Measurements from ENCODE around the gene OR4C6. TPM values are rescaled to one million over a fixed set of nuclear protein-coding genes. Genes with fewer than 3 reads are reported as not detected.

The OR4C6 gene
- total and polyA plus RNA-seq, 7 donors, result not detected

GRCh38 chr11:55655096-55655495, 6.9 kb upstream of the OR4C6 start:
- Histone ChIP-seq H3K27ac (no peak overlapping the region), H3K4me3 (no peak overlapping the region), H3K27me3 (no peaks in the 10 kb centered on the region), H3K9me3 (no peaks in the 10 kb centered on the region), H3K4me1 (no peaks in the 10 kb centered on the region), H3K36me3 (no peaks in the 10 kb centered on the region)
- TF ChIP-seq, protein P1, sequence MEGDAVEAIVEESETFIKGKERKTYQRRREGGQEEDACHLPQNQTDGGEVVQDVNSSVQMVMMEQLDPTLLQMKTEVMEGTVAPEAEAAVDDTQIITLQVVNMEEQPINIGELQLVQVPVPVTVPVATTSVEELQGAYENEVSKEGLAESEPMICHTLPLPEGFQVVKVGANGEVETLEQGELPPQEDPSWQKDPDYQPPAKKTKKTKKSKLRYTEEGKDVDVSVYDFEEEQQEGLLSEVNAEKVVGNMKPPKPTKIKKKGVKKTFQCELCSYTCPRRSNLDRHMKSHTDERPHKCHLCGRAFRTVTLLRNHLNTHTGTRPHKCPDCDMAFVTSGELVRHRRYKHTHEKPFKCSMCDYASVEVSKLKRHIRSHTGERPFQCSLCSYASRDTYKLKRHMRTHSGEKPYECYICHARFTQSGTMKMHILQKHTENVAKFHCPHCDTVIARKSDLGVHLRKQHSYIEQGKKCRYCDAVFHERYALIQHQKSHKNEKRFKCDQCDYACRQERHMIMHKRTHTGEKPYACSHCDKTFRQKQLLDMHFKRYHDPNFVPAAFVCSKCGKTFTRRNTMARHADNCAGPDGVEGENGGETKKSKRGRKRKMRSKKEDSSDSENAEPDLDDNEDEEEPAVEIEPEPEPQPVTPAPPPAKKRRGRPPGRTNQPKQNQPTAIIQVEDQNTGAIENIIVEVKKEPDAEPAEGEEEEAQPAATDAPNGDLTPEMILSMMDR (IDR thresholded peaks at IDR 0.05), result no peak
- TF ChIP-seq POLR2A (IDR thresholded peaks at IDR 0.05) (no peak), POLR2AphosphoS5 (IDR thresholded peaks at IDR 0.05) (no peak), EP300 (IDR thresholded peaks at IDR 0.05) (no peak)
- no peak for DNase-seq
- intact Hi-C loops (cut with DNase I), result no loop called here

GRCh38 chr11:55658031-55658573, 3.9 kb upstream of the OR4C6 start:
- intact Hi-C loops (cut with DNase I), result no loop called here
- no peak overlapping the region for H3K27ac ChIP-seq
- no peaks in the 10 kb centered on the region for H3K36me3 ChIP-seq
- no peaks in the 10 kb centered on the region for H3K27me3 ChIP-seq
- DNase-seq, result no peak
- TF ChIP-seq EP300 (IDR thresholded peaks at IDR 0.05) (no peak), POLR2AphosphoS5 (IDR thresholded peaks at IDR 0.05) (no peak), POLR2A (IDR thresholded peaks at IDR 0.05) (no peak)
- TF ChIP-seq, protein P1 (IDR thresholded peaks at IDR 0.05), result no peak
- 86 to 87% methylated on average over 2 of the region's 2 CpGs for WGBS, 2 donors
- no peaks in the 10 kb centered on the region for H3K4me1 ChIP-seq
- no peak overlapping the region for H3K4me3 ChIP-seq
- no peaks in the 10 kb centered on the region for H3K9me3 ChIP-seq

- H3K4me1 ChIP-seq, result no peaks in the 10 kb centered on the region
- no peak overlapping the region for H3K27ac ChIP-seq
- no peak overlapping the region for H3K4me3 ChIP-seq
- DNase-seq, result no peak
- intact Hi-C loops (cut with DNase I), result no loop called here
- TF ChIP-seq POLR2AphosphoS5 (IDR thresholded peaks at IDR 0.05) (no peak), EP300 (IDR thresholded peaks at IDR 0.05) (no peak), POLR2A (IDR thresholded peaks at IDR 0.05) (no peak)
- TF ChIP-seq, protein P1 (IDR thresholded peaks at IDR 0.05), result no peak
- no peaks in the 10 kb centered on the region for H3K27me3 ChIP-seq
- 51 to 59% methylated on average over 1 of the region's 1 CpG for WGBS, 2 donors
- H3K36me3 ChIP-seq, result no peaks in the 10 kb centered on the region
- H3K9me3 ChIP-seq, result no peaks in the 10 kb centered on the region
Measured at GRCh38 chr11:55658608-55659007, 3.4 kb upstream of the OR4C6 start.

DNA sequence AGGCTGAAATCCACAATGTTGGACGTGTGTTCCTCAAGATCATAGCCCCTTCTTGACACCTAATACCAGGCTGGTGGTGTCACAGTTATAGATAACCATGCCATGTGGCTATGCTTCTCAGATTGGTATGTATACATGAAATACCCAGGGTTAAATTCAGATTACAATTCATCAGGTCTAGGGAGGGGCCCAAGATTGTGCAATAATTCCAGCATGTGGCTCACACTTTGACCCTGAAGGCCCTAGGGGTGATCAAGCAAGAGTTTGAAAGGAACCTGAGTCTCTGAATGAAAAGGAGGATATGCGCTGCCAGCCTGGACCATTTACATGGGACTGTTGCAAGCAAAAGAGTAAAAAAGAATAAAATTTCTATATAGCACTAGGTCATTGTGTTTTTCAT, 7.4 kb downstream of the OR4C6 start:
- Histone ChIP-seq H3K27me3 (no peaks in the 10 kb centered on the region), H3K4me3 (no peak overlapping the region), H3K27ac (no peak overlapping the region), H3K36me3 (no peaks in the 10 kb centered on the region), H3K4me1 (no peaks in the 10 kb centered on the region), H3K9me3 (no peaks in the 10 kb centered on the region)
- WGBS, 2 donors, result 48 to 53% methylated on average over 2 of the region's 2 CpGs
- no peak for DNase-seq
- TF ChIP-seq, protein P1 (IDR thresholded peaks at IDR 0.05), result no peak
- TF ChIP-seq POLR2AphosphoS5 (IDR thresholded peaks at IDR 0.05) (no peak), EP300 (IDR thresholded peaks at IDR 0.05) (no peak), POLR2A (IDR thresholded peaks at IDR 0.05) (no peak)
- intact Hi-C loops (cut with DNase I), result no loop called here

GRCh38 chr11:55673860-55674259, 11.9 kb downstream of the OR4C6 start:
- Histone ChIP-seq H3K4me3 (no peak overlapping the region), H3K36me3 (no peaks in the 10 kb centered on the region), H3K27ac (no peak overlapping the region), H3K27me3 (no peaks in the 10 kb centered on the region), H3K9me3 (no peaks in the 10 kb centered on the region), H3K4me1 (no peaks in the 10 kb centered on the region)
- intact Hi-C loops (cut with DNase I), result no loop called here
- WGBS, 2 donors, result 66 to 68% methylated on average over 5 of the region's 5 CpGs
- DNase-seq, result no peak
- TF ChIP-seq POLR2AphosphoS5 (IDR thresholded peaks at IDR 0.05) (no peak), EP300 (IDR thresholded peaks at IDR 0.05) (no peak), POLR2A (IDR thresholded peaks at IDR 0.05) (no peak)
- TF ChIP-seq, protein P1 (IDR thresholded peaks at IDR 0.05), result no peak

Measured in sigmoid colon (tissue), 7 donors.